K562 (cell line): ENCODE data around the gene ZSWIM9. TPM values are rescaled to one million over a fixed set of nuclear protein-coding genes. Genes with fewer than 3 reads are reported as not detected.

ENCODE experiments used
- DACH1 ChIP-seq: fragments of 450-650 bp; IDR thresholded peaks from 2 replicates; pipeline ENCODE4 v1.6.1; 2018; ENCODE audit not compliant: partially characterized antibody
- E2F8 ChIP-seq: fragments of 450-650 bp; IDR thresholded peaks from 2 replicates; pipeline ENCODE4 v1.7.1; 2018; ENCODE audit warnings: mild to moderate bottlenecking, low read depth; ENCODE audit not compliant: partially characterized antibody
- ETS1 ChIP-seq: conservative IDR thresholded peaks from 2 replicates; pipeline ENCODE4 v1.6.1; 2011; ENCODE audit warnings: low read depth, mild to moderate bottlenecking, low read length; ENCODE audit not compliant: control insufficient read depth
- ETV5 ChIP-seq: sonication (generic); formaldehyde crosslinking; IDR thresholded peaks from 2 replicates; pipeline ENCODE4 v1.4.0; 2020; ENCODE audit warnings: low read depth, mild to moderate bottlenecking, missing genetic modification reagents
- GATAD2B ChIP-seq: fragments of 450-650 bp; IDR thresholded peaks from 2 replicates; pipeline ENCODE4 v1.6.1; 2017; ENCODE audit warnings: mild to moderate bottlenecking, borderline replicate concordance
- KDM5B ChIP-seq: fragments of 200-600 bp; sonication (generic); IDR thresholded peaks from 2 replicates; pipeline ENCODE4 v1.6.1; 2012; ENCODE audit warnings: low read depth, mild to moderate bottlenecking, moderate library complexity, low read length, control low read depth, inconsistent platforms; ENCODE audit not compliant: insufficient replicate concordance
- MAZ ChIP-seq, 2 experiments: fragments of 450-650 bp in 1 of 2; sonication (generic) in 1 of 2; formaldehyde crosslinking; IDR thresholded peaks in 1 of 2; conservative IDR thresholded peaks in 1 of 2; 2 replicates each; pipeline versions ENCODE4 v1.4.0 to v1.5.0; 2020; ENCODE audit warnings: mild to moderate bottlenecking in 1 of 2, missing genetic modification reagents in 1 of 2
- MIER1 ChIP-seq: fragments of 450-650 bp; IDR thresholded peaks from 2 replicates; pipeline ENCODE4 v1.6.1; 2016; ENCODE audit warnings: antibody characterized with exemption, mild to moderate bottlenecking, low read depth
- NELFE ChIP-seq: IDR thresholded peaks from 2 replicates; pipeline ENCODE4 v1.6.1; 2011; ENCODE audit warnings: mild to moderate bottlenecking; ENCODE audit not compliant: insufficient read depth, insufficient read length
- TARDBP ChIP-seq: fragments of 450-650 bp; IDR thresholded peaks from 2 replicates; pipeline ENCODE4 v1.6.1; 2016
- VEZF1 ChIP-seq: fragments of 200-800 bp; sonication (Bioruptor generic); IDR thresholded peaks from 2 replicates; pipeline ENCODE4 v1.6.1; 2017; ENCODE audit warnings: missing genetic modification characterization, missing compliant biosample characterization
- ZNF347 ChIP-seq: fragments of 450-650 bp; formaldehyde crosslinking; IDR thresholded peaks from 2 replicates; pipeline ENCODE4 v1.4.0; 2020; ENCODE audit warnings: low read depth, mild to moderate bottlenecking, moderate library complexity
- ZNF431 ChIP-seq: sonication (generic); formaldehyde crosslinking; IDR thresholded peaks from 2 replicates; pipeline ENCODE4 v1.8.0; 2022; ENCODE audit warnings: mild to moderate bottlenecking, missing genetic modification reagents
- ZNF644 ChIP-seq: fragments of 200-800 bp; sonication (Bioruptor generic); IDR thresholded peaks from 2 replicates; pipeline ENCODE4 v1.6.1; 2016; ENCODE audit warnings: low read depth, missing genetic modification characterization, missing compliant biosample characterization
- polyA plus RNA-seq, 8 experiments: library from polyadenylated mRNA; depleted of rRNA in 4 of 8; stranded (reverse) in 5 of 8; unstranded in 3 of 8; fragments of >200 nt; fragmentation: Nextera tagmentation in 2 of 8; fragmentation: Illumina TruSeq in 1 of 8; extraction: Ambion mirVana in 2 of 8; extraction: Trizol in 1 of 8; gene quantifications; 2 replicates each; pipeline versions ENCODE4 v1.2.1 to v1.2.3, GENCODE V29; 2011 to 2014; ENCODE audit warnings: inconsistent platforms in 1 of 8, missing spikeins in 1 of 8
- total RNA-seq, 7 experiments: library from RNA; depleted of rRNA in 6 of 7; stranded (reverse); fragments of >200 nt in 6 of 7; fragmentation: Illumina TruSeq in 2 of 7; extraction: Trizol in 2 of 7; gene quantifications; 2 replicates each; pipeline versions ENCODE4 v1.2.1 to v1.2.3, GENCODE V29; 2011 to 2021; ENCODE audit warnings: low replicate concordance in 1 of 7
- TF ChIP-seq, protein P1 (sequence below): fragments of 450-650 bp; conservative IDR thresholded peaks from 2 replicates; pipeline ENCODE4 v1.6.1; 2016; ENCODE audit warnings: missing genetic modification characterization, low read depth, mild to moderate bottlenecking, control low read depth, missing compliant biosample characterization

The ZSWIM9 gene
- total and polyA plus RNA-seq, 9 of the 15 experiments (the other 6 are each of a cell fraction or from before 2014, with no cell fraction given), result 0.04 to 1.4 (median 0.34) TPM; not detected in 1

- TF ChIP-seq ETV5 (CRISPR knock-in tag) (no peak), ZNF644 (tag) (peak; percentile 74), VEZF1 (CRISPR knock-in tag) (peak; percentile 65; the same call in 1 of the 2 replicates), ZNF347 (CRISPR knock-in tag) (no peak), E2F8 (peak; percentile 90), GATAD2B (no peak), TARDBP (no peak), NELFE (no peak), DACH1 (no peak), ETS1 (peak; percentile 90; the same call in 1 of the 2 replicates), KDM5B (peak; percentile 63), ZNF431 (CRISPR knock-in tag) (no peak), MIER1 (no peak), MAZ (CRISPR knock-in tag; conservative IDR thresholded peaks at IDR 0.05 in 1 of 2, IDR thresholded peaks at IDR 0.05 in 1 of 2) (peak; percentile 90 to 96)
- TF ChIP-seq, protein P1, sequence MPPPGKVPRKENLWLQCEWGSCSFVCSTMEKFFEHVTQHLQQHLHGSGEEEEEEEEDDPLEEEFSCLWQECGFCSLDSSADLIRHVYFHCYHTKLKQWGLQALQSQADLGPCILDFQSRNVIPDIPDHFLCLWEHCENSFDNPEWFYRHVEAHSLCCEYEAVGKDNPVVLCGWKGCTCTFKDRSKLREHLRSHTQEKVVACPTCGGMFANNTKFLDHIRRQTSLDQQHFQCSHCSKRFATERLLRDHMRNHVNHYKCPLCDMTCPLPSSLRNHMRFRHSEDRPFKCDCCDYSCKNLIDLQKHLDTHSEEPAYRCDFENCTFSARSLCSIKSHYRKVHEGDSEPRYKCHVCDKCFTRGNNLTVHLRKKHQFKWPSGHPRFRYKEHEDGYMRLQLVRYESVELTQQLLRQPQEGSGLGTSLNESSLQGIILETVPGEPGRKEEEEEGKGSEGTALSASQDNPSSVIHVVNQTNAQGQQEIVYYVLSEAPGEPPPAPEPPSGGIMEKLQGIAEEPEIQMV, result 0 out of 2 replicates have a peak, but pooled peaks have one; percentile 37
Observed at GRCh38 chr19:48169939-48170803, at the start of gene ZSWIM9, which contains the start of gene LIG1 (continued).
